Endothelial cell of umbilical vein (primary cell): ENCODE data around the gene TNFRSF1A. TPM values are rescaled to one million over a fixed set of nuclear protein-coding genes. Genes with fewer than 3 reads are reported as not detected.

Experiments
- polyA plus RNA-seq, 4 experiments: library from polyadenylated mRNA; depleted of rRNA in 3 of 4; stranded (reverse) in 3 of 4; unstranded in 1 of 4; fragments of >200 nt; gene quantifications; 2 replicates each; pipeline versions ENCODE4 v1.2.1 to v1.2.3, GENCODE V29; 2011 to 2012; ENCODE audit warnings: missing spikeins in 1 of 4
- small RNA-seq: library from RNA; depleted of rRNA; stranded (forward); fragments of <200 nt; gene quantifications from one replicate; pipeline ENCODE3, GENCODE V24; 2012; ENCODE audit warnings: low replicate concordance, low read depth; ENCODE audit not compliant: insufficient read depth, insufficient read length
- total RNA-seq: library from RNA; stranded (reverse); gene quantifications from 2 replicates; pipeline ENCODE4 v1.2.3, GENCODE V29; 2021

The TNFRSF1A gene
- total and polyA plus RNA-seq, 2 donors (not counting 3 experiments of a cell fraction or from before 2014, with no cell fraction given), result 86.5 to 98.2 TPM

Small RNA genes lying within 50 kb of the gene (small RNA-seq; reads per million reads assigned to genes)
- not detected for gene RN7SL391P

Other genes with a start within 250 kb of the TNFRSF1A start
- 1,882 and 2,328 TPM in 2 replicates for gene VWF, start 217.4 kb downstream of the TNFRSF1A start, total RNA-seq
- 1,041 and 1,132 TPM in 2 replicates for gene VWF, start 217.4 kb downstream of the TNFRSF1A start, polyA plus RNA-seq
- gene CD9, start 141.7 kb downstream of the TNFRSF1A start, total RNA-seq, result 379 and 504 TPM in 2 replicates
- gene CD9, start 141.7 kb downstream of the TNFRSF1A start, polyA plus RNA-seq, result 943 and 1,225 TPM in 2 replicates
- gene PLEKHG6, start 31.4 kb downstream of the TNFRSF1A start, total RNA-seq, result 0.48 TPM in 1 of 2 replicates, not detected in the other
- 0.11 and 0.12 TPM in 2 replicates for gene PLEKHG6, start 31.4 kb downstream of the TNFRSF1A start, polyA plus RNA-seq
- 0.18 TPM in 1 of 2 replicates, not detected in the other for gene SCNN1A, start 33.5 kb upstream of the TNFRSF1A start, total RNA-seq
- 0.12 and 0.14 TPM in 2 replicates for gene SCNN1A, start 33.5 kb upstream of the TNFRSF1A start, polyA plus RNA-seq
- gene LTBR, start 42.1 kb upstream of the TNFRSF1A start, total RNA-seq, result 84.1 and 102 TPM in 2 replicates
- 70.7 and 82.2 TPM in 2 replicates for gene LTBR, start 42.1 kb upstream of the TNFRSF1A start, polyA plus RNA-seq
- not detected in 2 replicates for gene CD27, start 102.9 kb upstream of the TNFRSF1A start, total RNA-seq
- not detected in 2 replicates for gene CD27, start 102.9 kb upstream of the TNFRSF1A start, polyA plus RNA-seq
- 9.9 and 11.7 TPM in 2 replicates for gene TAPBPL, start 110.0 kb upstream of the TNFRSF1A start, total RNA-seq
- gene TAPBPL, start 110.0 kb upstream of the TNFRSF1A start, polyA plus RNA-seq, result 28.6 and 33.6 TPM in 2 replicates
- 6.6 and 7.0 TPM in 2 replicates for gene VAMP1, start 128.6 kb upstream of the TNFRSF1A start, total RNA-seq
- gene VAMP1, start 128.6 kb upstream of the TNFRSF1A start, polyA plus RNA-seq, result 9.0 and 9.9 TPM in 2 replicates
- 267 and 273 TPM in 2 replicates for gene MRPL51, start 151.2 kb upstream of the TNFRSF1A start, total RNA-seq
- 84.5 and 147 TPM in 2 replicates for gene MRPL51, start 151.2 kb upstream of the TNFRSF1A start, polyA plus RNA-seq
- gene NCAPD2, start 152.0 kb upstream of the TNFRSF1A start, total RNA-seq, result 77.3 and 90.1 TPM in 2 replicates
- 33.6 and 41.8 TPM in 2 replicates for gene NCAPD2, start 152.0 kb upstream of the TNFRSF1A start, polyA plus RNA-seq
- gene GAPDH, start 192.4 kb upstream of the TNFRSF1A start, total RNA-seq, result 4,245 and 4,648 TPM in 2 replicates
- 8,748 and 10,370 TPM in 2 replicates for gene GAPDH, start 192.4 kb upstream of the TNFRSF1A start, polyA plus RNA-seq
- 26.4 and 27.7 TPM in 2 replicates for gene IFFO1, start 214.0 kb upstream of the TNFRSF1A start, total RNA-seq
- 41.0 and 41.2 TPM in 2 replicates for gene IFFO1, start 214.0 kb upstream of the TNFRSF1A start, polyA plus RNA-seq
- 58.5 and 63.6 TPM in 2 replicates for gene NOP2, start 226.2 kb upstream of the TNFRSF1A start, total RNA-seq
- 17.8 and 26.3 TPM in 2 replicates for gene NOP2, start 226.2 kb upstream of the TNFRSF1A start, polyA plus RNA-seq